GM21390 (cell line): ENCODE data around the gene MIER2.

ENCODE experiments used
- ATAC-seq: cut with Tn5 transposase; IDR thresholded peaks from one replicate; pipeline ENCODE4 v1.9.1; 2021; ENCODE audit not compliant: unreplicated experiment

Gene MIER2

DNA sequence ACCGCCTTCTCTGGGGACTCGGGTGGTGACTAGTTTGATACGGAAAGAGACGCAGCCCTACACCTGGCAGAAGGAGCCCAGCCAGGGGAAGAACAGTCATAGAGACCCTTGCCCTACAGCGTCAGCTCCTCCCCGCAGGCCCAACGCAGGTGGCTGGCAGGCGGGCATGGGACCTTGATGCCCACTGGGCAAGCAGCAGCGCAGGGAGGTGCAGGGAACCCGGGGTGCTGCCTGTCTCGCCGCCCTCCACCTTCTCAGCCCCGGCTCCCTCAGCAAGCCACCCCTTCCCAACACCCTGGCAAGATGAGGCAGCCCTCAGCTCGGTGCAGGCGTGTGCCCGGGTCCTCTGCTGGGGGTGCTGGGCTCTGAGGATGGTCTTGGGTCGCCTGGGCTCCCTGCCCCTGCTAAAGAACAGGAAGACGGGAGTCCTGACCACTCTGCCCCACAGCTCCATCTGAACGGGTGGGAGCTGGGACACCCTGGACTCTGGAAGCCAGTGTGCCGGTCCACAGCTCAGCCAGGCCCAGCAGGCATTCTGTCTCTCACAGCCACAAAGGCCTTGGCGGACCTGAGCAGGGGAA is 9.0 kb downstream of the MIER2 start:
- ATAC-seq, result no peak

DNA sequence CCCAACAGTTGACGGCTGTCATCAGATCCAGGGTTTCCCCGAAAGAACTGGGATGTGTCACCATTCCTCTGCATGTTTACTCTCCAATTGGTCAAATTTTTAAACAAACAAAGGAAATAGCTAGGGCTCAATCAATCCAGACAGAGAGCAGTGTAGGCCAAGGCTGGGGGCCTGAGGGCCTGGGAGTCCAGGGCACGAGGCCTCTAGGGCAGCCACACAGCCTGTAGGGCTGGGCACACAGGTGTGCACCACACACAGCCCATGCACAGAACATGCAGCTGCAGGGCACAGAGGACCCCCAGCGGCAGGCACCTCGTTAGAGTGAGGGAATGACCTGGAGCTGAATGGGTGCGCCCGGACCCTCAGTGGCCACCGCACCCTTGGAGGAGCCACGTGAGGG is 9.5 kb downstream of the MIER2 start:
- no peak for ATAC-seq

DNA sequence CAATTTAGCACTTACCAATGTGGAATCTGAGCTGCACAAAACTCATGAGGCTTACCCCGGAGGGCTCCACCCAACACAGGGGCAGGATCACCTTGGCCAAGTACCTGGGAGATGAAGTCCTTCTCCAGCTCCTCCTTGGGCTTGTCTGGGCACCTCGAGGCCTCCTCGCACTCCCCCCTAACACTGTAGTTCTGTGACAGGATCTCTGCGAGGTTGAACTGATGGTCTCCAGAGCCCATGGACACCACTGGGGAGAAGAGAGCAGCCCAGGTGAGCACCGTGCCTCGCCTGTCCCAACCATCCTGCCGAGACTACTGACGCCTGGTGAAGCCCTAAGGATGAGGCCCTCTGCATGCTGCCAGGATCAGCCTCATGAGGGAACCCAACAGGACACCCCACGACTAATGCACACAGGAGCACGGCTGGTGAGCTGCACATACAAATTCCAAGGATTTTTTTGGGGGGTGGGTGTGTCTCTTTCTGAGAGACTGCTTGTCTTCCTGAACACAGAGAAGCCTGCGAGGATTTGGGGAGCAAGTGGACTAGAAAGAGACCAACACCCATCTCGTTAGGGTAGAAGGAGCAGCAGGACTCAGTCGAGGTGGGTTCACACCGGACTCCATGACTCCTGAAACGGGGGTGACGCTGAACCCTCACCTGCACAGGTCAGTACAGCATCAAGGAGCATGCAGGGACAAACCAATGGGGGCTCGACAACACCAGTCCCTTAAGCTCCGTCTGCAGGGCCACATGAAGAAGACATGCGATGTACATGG is 10.1 kb downstream of the MIER2 start:
- no peak for ATAC-seq

DNA sequence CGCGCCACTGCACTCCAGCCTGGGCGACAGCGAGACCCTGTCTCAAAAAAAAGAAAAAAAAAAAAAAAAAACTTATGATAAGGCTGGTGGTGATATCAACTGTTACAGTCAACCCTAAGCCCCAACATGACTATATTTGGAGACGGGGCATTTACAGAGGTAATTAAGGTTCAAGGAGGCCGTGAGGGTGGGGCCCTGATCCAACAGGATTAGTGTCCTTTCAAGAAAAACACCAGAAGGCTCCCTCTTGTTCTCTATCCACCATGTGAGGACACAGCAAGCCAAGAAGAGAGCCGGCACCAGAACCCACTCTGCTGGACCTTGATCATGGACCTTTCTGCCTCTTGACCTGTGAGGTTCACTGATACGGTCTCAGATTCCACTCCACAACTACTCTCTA is 14.1 kb downstream of the MIER2 start:
- no peak for ATAC-seq

DNA sequence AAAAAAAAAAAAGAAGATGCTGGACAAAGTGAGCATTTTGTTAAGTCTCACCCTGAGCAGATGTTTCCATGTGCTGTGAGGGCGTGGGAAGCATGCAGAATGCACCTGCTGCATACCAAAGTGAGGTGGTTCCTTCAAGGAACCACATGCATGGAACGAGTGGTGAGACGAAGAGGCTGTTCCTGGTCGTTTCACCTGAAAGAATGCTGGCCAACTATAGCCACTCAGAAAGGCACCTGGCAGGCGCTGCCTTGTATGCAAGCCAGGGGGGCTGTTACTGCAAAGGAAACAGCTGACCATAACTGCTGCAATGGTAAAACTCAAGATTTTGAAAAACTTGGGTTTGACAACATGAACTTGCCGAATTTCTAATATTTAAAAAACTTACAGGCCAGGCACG is 14.7 kb downstream of the MIER2 start:
- ATAC-seq, result no peak

DNA sequence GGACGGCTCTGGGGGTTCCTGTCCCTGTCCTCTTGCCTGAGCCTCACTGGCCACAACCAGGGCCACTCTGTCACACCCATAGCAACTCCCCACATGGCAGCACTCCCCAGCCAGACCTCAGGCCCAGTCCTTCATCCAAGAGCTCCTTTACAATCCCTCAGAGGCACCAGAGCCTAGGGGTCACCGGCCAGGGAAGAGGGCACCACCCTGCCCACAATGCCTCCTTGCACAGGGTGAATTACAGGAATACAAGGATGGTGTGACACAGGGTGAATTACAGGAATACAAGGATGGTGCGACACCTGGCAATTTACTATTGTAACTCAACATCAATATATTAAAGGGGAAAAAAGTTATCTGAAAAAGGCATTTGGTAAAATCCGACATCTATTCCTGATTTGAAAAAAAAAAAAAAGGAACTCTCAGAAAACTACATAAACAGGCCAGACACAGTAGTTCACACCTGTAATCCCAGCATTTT is 16.5 kb downstream of the MIER2 start:
- no peak for ATAC-seq

DNA sequence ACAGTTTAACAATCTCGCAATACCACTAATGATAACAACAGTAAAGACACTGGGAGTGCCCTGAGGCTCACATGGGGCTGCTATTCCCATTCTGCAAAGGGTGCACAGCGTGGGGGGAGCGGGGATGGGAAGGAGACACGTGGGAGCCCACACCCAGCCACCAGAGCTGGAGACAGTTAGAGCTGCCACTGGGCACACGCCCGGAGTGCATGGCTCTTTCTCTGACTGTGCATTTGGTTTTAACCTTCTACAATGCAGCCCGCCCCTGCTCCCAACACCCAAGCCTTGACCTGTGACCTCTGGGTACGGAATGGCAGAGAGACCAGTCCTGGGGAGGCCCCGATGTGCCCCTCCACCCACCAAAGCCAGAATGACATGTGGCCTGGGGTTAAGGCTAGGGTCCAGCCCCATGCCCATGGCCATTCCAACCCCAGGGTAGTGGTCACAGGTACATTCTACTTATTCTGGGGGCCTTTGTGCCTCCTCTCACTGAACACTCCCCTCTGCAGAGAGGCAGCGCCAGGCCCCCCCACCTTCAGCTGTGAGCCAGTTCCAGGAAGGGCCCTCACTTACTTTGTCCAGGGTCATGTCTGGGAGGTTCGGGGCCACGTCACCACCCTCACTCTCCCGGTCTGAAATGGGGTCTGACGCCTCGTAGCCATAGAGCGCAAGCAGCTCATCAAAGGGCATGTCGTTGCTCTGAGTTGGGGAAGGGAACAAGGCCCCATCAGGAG is 17.1 kb downstream of the MIER2 start:
- ATAC-seq, result no peak

DNA sequence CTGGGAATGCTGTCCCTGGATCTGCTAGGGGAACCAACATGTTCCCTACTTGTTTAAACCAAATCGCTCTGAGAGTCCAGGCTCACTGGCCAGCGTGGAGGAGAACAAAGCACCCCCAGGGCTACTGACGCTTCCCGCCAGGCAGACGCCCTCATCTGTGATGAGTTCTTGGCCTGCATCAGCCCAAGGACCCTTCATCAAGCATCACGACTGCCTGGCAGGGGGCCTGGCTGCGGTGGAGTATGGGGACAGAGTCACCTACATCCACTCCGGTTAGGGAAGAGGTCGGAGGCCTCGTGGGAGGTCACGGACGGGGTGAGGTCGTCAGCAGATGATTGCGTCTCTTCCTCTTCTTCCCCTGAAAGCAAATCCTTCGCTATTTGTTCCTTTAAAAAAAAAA is 17.7 kb downstream of the MIER2 start:
- no peak for ATAC-seq

DNA sequence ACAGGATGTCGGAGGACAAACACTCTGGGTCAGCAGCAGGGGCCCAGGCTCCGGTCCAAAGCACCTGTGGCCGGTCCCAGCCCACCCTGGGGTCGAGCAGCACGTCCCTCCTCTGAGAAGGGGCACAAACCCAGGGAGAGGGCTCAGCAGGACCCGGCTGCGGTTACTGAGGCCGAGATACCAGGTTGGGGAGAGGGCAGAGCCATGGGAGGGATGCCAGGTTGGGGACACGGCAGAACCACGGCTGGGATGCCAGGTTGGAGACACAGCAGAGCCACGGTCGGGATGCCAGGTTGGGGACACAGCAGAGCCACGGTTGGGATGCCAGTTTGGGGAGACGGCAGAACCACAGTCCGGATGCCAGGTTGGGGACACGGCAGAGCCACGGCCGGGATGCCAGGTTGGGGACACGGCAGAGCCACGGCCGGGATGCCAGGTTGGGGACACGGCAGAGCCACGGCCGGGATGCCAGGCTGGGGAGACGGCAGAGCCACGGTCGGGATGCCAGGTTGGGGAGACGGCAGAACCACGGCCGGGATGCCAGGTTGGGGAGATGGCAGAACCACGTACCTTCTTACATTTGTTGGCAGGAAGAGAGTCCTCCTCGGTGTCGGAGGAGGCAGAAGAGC is 18.5 kb downstream of the MIER2 start:
- no peak for ATAC-seq

DNA sequence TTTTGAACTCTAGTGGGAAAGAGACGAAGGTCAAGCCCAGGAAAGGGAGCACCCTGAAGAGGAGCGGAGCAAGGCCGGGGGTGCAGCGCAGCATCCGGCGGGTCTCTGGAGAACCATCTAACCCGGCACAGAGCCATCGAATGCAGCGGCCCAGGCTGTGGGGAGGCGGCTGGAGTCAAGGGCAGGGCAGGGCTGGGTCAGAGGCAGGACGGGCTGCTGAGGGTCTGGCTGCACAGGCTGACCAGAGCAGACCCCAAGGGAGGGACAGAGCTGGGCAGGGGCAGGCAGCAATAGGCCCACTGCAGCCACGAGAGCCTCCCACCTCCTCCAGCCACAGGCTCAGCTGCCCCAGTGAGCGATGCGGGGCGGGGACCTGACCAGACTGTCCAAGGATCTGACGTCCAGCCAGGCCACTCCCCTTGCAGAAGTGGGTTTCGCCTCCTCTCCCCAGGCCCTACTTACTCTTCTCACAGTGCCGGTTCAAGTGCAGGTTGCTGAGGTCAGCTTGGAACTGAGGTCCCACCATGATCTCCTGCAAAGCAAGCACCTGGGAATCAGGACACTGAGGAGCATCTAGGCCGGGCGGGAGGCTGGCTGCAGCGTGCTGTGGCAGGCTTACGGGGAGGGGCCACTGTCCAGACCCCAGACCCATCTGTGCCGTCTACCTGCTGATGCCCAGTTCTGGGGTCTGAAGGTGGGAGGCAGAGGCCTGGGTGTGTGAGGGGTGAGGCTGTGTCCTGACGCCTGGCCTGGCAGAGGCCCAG is 19.2 kb downstream of the MIER2 start:
- no peak for ATAC-seq

DNA sequence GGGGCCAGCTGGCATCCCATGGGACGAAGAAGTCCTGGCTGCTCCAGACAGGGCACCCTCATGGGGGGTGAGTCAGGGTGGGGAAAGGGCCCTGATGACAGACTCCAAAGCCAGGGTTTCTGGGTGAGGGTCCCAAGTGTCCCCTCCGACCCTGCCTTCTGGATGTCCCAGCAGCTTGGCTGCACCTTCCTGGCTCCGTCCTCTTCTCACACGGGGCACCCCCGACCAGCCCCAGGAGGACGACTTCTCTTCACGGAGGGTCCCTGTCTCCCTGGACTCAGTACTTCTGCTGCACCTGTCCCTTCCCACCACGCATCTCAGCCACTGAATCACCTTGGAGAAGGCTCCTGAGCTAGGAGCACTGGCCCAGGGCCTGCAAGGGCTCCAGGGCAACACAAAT is 19.9 kb downstream of the MIER2 start:
- ATAC-seq, result no peak

DNA sequence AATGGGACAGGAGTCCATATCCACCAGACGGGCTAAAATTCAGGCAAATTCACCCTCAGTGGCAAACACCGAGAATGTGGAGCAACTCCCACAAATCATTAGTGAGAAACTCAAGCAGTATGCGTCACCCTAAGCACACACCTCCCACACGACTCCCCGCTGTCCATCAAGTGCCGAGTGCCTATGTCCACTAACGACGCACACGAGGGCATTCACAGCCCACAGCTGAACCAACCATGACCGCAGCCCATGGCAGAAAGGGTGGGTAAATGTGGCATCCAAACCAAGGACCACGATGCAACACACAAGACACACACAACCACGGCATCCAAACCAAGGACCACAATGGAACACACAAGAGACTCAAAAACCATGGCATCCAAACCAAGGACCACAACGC is 22.0 kb downstream of the MIER2 start:
- ATAC-seq, result no peak

DNA sequence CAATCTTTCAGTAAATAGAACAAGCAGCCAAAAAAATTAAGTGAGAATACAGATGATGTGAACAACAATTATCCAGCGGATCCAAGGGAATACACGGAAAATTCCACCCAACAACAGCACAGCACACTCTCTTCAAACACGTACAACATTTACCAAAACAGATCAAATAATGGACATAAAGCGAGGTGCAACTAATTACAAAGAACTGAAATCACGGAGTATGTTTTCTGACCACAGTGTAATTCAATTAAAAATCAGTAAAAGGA is 26.2 kb downstream of the MIER2 start:
- ATAC-seq, result no peak

DNA sequence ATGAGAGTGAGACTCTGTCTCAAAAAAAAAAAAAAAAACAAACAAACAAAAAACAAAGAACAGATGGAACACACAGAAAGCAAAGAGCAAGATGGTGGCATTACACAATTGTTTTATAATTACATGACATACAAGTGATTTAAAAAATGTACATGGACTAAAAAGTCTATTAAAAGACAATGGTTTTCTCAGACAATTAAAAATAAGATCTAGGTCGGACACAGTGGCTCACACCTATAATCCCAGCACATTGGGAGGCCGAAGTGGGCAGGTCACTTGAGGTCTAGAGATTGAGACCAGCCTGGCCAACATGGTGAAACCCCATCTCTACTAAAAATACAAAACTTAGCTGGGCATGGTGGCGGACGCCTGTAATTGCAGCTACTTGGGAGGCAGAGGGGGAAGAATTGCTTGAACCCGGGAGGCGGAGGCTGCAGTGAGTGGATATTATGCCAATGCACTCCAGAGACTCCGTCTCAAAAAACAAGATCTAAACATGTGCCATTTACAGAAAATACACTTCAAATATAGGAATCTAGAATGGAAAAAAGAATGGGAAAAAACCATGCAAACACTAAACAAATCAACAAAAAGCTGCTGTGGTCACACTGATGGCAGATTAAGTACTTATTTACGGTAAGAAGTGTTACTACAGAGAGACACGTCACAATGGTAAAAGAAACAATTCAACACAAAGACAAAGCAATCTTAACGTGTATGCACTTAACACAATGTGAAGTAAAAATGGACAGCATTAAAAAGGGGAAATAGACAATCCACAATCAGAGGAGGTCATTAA is 26.7 kb downstream of the MIER2 start:
- no peak for ATAC-seq

DNA sequence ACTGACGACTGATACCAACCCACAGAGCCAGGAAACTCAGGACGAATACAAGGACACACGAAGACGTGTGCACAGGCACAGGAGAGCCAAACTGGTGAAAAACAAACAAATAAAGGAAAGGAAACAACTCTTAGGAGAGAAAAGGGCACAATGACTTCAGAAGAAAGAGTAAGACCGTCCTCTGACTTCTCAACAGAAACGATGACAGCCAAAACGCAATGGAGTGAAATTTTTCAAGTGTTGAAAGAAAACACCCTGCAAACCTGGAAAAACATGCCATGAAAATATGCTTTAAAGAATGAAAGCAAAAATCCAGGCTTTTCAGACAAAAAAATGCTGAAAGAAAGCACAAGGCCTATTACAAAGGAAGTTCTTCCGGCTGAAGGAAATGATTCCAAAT is 28.8 kb downstream of the MIER2 start:
- ATAC-seq, result no peak

DNA sequence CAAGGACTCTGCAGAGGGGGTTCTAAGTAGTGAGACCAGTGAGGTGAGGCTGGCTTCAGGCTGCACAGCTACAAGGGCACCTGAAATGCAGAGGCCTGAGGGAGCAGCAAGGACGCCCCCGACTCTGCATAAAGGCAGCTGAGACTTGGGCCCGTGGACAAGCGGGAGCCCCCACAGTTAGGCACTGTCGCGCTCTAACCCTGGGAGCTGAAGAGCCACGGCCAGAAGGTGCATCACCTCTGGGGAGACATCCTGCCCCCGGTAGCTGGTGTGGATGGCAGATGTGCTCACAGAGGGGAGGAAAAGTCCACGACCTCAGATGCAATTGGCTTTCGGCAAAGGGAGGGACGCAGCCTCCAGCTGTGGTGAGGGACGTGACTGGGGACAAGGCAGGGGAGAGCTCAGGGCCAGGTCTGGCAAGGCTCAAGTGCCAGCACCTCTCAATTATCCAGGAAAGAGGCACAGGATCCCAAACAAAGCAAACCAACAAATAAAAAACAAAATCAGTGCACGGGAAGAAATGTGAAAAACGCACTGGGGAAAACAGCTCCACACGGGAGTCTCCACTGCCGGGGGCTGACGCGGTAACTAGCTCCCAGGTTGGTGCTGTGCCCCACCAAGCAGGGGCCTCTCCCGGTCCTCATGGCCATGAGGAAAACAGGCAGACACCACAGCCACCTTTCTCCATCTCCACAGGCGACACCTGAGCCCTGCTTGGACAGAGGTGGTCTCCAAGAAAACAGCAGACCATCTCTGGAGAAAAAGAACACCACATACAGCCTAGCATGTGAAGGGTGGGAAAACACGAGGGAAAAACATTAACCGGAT is 30.4 kb downstream of the MIER2 start:
- no peak for ATAC-seq

DNA sequence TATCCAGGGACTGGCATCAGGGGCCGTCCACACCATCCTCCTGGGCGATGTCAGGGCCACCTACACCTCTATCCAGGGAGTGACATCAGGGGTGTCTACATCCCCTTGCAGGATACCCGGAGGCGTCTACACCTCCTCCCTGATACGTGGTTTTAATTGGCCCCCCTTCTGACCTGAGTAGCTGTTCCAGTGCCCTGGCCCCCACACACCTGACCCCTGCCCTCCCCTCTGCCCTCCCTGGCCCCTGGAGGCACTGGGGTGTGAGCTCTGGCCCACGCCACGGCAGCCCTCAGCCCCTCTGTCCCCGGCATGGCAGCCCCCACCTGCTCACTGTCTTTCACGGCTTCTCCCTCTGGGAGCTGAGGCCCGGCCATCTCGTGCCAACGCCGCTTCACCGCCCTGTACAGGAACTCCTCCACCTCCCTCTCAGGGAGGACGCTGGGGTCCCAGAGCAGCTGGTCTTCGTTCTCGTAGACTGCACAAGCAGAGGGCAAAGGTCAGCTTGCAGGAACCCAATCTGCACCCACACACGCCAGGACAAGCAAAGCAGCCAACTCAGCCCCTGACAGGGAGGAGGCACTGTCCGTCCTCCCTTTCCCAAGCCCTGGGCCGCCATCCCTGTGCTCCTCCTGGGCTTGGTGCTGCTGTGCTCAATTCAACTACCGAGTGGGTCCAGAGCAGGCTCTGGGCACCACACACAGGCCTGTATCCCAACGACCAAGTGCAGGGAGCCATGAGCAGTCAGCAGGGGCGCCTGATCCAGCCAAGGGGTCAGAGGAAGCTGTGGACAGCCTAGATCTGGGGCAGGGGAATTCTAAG is 31.2 kb downstream of the MIER2 start:
- no peak for ATAC-seq

DNA sequence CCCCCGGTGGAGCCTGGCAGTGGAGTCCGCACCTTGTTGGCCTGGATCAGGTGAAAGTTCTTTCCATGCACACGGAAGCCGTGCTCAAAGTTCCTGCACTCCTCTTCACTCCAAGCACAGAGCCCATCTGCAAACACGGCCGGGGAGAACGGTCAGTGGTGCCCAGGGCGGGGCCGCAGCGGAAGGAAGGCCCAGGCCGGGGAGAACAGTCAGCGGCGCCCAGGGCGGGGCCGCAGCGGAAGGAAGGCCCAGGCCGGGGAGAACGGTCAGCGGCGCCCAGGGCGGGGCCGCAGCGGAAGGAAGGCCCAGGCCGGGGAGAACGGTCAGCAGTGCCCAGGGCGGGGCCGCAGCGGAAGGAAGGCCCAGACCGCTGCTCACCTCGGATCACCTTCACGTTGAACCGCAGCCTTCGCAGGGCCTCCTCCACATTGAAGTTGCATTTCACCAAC is 32.8 kb downstream of the MIER2 start:
- ATAC-seq, result no peak
